Parathyroid adenoma (tissue), 2 donors: ENCODE measurements around the gene AUTS2.

Experiments used
- H2AFZ ChIP-seq: fragments of 300-600 bp; sonication (generic); one replicate; pipeline ENCODE4 v1.7.0; 2017; ENCODE audit warnings: antibody characterized with exemption, mild to moderate bottlenecking
- H3K27ac ChIP-seq: fragments of 300-600 bp; sonication (generic); one replicate; pipeline ENCODE4 v1.7.0; 2017
- H3K27me3 ChIP-seq: fragments of 300-600 bp; sonication (generic); one replicate; pipeline ENCODE4 v1.7.0; 2017; ENCODE audit warnings: low read length; ENCODE audit not compliant: control insufficient read depth, insufficient read depth
- H3K36me3 ChIP-seq: fragments of 300-600 bp; sonication (generic); one replicate; pipeline ENCODE4 v1.7.0; 2017; ENCODE audit warnings: low read length; ENCODE audit not compliant: control insufficient read depth, insufficient read depth
- H3K4me1 ChIP-seq: fragments of 300-600 bp; sonication (generic); one replicate; pipeline ENCODE4 v1.7.0; 2017; ENCODE audit warnings: control low read depth
- H3K4me2 ChIP-seq: fragments of 300-600 bp; sonication (generic); one replicate; pipeline ENCODE4 v1.7.0; 2017; ENCODE audit warnings: low read length
- H3K4me3 ChIP-seq: fragments of 300-600 bp; sonication (generic); one replicate; pipeline ENCODE4 v1.7.0; 2017; ENCODE audit warnings: low read depth, low read length
- H3K79me2 ChIP-seq: fragments of 300-600 bp; sonication (generic); one replicate; pipeline ENCODE4 v1.7.0; 2017; ENCODE audit warnings: control low read depth
- H3K9ac ChIP-seq: fragments of 300-600 bp; sonication (generic); one replicate; pipeline ENCODE4 v1.7.0; 2017; ENCODE audit warnings: mild to moderate bottlenecking
- H3K9me3 ChIP-seq: fragments of 300-600 bp; sonication (generic); one replicate; pipeline ENCODE4 v1.7.0; 2017; ENCODE audit warnings: low read length; ENCODE audit not compliant: control insufficient read depth
- TF ChIP-seq, protein P1 (sequence below): fragments of 300-600 bp; sonication (generic); IDR thresholded peaks from one replicate; pipeline ENCODE4 v1.7.0; 2017; ENCODE audit warnings: antibody characterized with exemption, mild to moderate bottlenecking
- donor health status: primary hyperparathyroidism.

AUTS2 gene

DNA sequence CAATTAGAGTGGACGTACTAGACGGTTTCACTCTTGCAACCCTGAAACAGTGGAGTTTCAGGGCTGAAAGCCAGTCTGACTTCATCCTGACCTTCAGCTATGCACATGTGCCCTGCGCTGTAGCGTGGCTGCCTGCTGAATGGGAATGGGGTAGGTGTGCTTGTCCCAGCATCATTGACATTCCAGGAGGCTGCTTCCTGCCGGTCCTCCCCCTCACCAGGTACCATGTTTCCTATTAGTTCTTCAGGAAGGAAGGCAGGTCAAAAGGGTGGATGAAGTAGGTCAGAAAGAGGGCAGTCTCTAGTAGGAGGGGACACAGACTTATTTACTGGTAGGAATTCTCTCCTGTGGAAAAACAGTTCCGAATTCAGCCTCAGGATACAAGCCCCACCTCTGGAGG is 981.9 kb downstream of the AUTS2 start:
- Histone ChIP-seq H3K36me3 (no peaks in the 10 kb centered on the region), H3K9ac (no peak overlapping the region), H3K4me3 (no peak overlapping the region), H3K9me3 (no peaks in the 10 kb centered on the region), H3K4me1 (no peaks in the 10 kb centered on the region), H2AFZ (no peak overlapping the region), H3K27me3 (no peaks in the 10 kb centered on the region), H3K79me2 (no peaks in the 10 kb centered on the region), H3K4me2 (no peak overlapping the region), H3K27ac (no peak overlapping the region)
- TF ChIP-seq, protein P1, sequence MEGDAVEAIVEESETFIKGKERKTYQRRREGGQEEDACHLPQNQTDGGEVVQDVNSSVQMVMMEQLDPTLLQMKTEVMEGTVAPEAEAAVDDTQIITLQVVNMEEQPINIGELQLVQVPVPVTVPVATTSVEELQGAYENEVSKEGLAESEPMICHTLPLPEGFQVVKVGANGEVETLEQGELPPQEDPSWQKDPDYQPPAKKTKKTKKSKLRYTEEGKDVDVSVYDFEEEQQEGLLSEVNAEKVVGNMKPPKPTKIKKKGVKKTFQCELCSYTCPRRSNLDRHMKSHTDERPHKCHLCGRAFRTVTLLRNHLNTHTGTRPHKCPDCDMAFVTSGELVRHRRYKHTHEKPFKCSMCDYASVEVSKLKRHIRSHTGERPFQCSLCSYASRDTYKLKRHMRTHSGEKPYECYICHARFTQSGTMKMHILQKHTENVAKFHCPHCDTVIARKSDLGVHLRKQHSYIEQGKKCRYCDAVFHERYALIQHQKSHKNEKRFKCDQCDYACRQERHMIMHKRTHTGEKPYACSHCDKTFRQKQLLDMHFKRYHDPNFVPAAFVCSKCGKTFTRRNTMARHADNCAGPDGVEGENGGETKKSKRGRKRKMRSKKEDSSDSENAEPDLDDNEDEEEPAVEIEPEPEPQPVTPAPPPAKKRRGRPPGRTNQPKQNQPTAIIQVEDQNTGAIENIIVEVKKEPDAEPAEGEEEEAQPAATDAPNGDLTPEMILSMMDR = no peak

DNA sequence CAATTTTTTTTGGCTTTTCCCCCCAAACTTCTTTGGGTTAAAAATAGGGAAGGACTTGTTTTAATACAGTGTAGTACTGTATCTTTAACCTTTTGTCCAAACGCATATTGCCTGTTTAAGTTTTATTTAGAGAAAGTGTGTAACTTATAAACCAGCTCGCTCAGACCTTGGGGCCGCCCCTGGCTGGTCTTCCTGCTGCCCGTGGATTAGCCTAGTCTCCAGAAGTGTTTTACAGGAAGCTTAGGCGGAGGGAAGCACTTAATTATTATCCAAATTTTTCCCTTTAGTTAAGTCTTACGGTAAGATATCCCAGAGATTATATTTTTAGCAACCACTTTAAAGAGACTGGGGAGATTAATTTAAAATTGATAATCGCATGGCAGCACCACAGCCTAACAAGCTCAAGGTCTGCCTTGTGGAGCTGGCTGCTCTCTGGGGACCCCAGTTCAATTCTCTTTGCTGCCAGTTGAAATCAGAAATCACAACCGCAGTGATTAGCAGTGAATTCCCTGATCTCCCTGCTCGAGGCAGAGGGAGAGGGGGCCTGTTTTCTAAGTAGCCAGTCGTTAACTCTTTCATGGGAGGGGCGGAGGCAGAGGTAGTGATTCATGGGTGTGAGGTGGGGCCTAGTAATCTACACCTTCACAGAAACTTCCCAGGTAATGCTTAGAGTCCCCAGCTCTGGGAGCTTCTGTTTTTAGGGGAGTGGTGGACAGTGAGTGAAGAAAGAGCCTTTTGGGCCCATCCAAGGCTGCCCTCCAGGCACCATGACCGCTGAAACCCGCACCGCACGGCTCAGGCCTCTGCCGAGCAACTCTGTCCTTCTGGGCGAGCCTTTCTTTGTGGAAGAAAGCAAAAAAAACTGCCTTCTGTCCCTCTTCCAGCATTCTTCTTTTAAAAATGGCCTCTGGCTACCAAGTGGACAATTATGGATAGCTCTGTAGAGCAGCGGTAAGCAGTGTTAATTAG is 984.9 kb downstream of the AUTS2 start:
- Histone ChIP-seq H3K27me3 (no peaks in the 10 kb centered on the region), H3K9me3 (no peaks in the 10 kb centered on the region), H3K27ac (no peak overlapping the region), H3K79me2 (no peaks in the 10 kb centered on the region), H3K4me3 (no peak overlapping the region), H3K4me1 (no peaks in the 10 kb centered on the region), H2AFZ (no peak overlapping the region), H3K36me3 (no peaks in the 10 kb centered on the region), H3K4me2 (no peak overlapping the region), H3K9ac (no peak overlapping the region)
- TF ChIP-seq, protein P1 = no peak

DNA sequence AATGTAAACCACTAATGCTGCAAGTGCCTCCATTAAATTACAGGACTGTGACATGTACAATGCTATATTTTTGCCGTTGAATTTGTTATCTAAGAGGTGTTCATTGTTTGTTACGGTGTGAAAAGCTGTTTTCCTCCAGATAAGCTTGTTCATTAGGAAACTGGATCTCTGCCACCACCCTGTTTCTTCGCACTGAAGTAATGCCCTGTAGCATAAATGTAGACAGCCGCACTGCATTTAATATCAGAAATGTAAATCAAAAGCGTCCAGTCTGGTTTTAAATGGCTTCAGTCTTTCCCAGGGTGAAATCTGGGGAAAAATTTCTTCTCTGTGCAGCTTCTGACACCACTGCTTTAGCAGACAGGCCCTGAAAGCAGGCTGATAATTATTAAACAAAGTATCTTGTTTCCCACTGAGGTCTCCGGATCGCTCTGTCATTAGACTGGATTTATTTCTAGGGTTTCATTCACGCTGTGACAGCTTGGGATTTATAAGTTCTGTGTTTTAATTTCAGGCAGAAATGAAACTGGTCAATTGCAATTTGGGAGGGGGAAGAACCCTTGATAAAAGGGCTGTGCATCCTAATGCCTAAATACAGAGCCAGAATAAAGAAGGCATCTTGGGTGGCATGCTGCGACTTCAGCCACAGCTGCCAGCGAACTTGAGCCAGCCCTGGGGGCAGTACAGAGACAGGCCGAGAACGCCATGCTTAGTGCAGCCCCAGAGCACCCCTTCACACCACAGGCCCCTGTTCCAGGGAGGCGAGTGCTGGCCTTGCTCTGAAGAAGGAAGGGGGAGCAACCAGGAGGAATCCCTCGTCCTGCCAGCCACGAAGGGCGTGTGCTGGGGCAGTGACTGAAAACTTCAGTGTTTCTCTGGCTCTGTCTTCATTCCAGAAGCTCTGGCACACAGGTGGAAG is 985.9 kb downstream of the AUTS2 start:
- H3K79me2 ChIP-seq = no peaks in the 10 kb centered on the region
- no peaks in the 10 kb centered on the region for H3K27me3 ChIP-seq
- no peak overlapping the region for H3K4me3 ChIP-seq
- TF ChIP-seq, protein P1 = no peak
- no peaks in the 10 kb centered on the region for H3K9me3 ChIP-seq
- no peak overlapping the region for H2AFZ ChIP-seq
- H3K27ac ChIP-seq = no peak overlapping the region
- H3K4me2 ChIP-seq = no peak overlapping the region
- H3K4me1 ChIP-seq = no peaks in the 10 kb centered on the region
- no peaks in the 10 kb centered on the region for H3K36me3 ChIP-seq
- no peak overlapping the region for H3K9ac ChIP-seq

DNA sequence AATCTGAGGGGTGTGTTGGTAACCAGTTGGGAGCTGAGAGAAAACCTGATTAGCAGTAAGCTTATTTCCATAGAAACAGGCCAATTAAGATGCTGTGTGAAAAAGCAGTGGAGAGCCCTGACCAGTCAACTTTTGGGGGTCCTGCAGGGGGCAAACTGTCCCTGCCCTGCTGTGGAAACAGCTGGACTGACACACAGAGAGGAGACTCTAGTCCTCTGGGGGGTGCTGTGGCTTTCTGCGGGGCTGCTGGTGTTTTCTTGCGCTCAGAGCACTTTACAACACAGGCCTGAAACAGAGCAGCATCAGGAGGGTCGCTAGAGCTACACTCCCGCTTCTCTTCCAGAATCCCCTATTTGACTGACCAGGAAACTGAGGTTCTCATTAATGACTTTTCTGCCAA is 986.8 kb downstream of the AUTS2 start:
- H3K9ac ChIP-seq = no peak overlapping the region
- H3K36me3 ChIP-seq = no peaks in the 10 kb centered on the region
- H3K27me3 ChIP-seq = no peaks in the 10 kb centered on the region
- no peak overlapping the region for H3K4me2 ChIP-seq
- H3K4me1 ChIP-seq = no peaks in the 10 kb centered on the region
- no peaks in the 10 kb centered on the region for H3K79me2 ChIP-seq
- H3K9me3 ChIP-seq = no peaks in the 10 kb centered on the region
- TF ChIP-seq, protein P1 = no peak
- H3K27ac ChIP-seq = no peak overlapping the region
- no peak overlapping the region for H3K4me3 ChIP-seq
- H2AFZ ChIP-seq = no peak overlapping the region
